ENCODE data around the gene PCAT7. TPM values are rescaled to one million over a fixed set of nuclear protein-coding genes. Genes with fewer than 3 reads are reported as not detected.

Gene PCAT7
- total and polyA plus RNA-seq, 2 experiments from 2014 or later = 9.6 to 12.8 TPM

DNA sequence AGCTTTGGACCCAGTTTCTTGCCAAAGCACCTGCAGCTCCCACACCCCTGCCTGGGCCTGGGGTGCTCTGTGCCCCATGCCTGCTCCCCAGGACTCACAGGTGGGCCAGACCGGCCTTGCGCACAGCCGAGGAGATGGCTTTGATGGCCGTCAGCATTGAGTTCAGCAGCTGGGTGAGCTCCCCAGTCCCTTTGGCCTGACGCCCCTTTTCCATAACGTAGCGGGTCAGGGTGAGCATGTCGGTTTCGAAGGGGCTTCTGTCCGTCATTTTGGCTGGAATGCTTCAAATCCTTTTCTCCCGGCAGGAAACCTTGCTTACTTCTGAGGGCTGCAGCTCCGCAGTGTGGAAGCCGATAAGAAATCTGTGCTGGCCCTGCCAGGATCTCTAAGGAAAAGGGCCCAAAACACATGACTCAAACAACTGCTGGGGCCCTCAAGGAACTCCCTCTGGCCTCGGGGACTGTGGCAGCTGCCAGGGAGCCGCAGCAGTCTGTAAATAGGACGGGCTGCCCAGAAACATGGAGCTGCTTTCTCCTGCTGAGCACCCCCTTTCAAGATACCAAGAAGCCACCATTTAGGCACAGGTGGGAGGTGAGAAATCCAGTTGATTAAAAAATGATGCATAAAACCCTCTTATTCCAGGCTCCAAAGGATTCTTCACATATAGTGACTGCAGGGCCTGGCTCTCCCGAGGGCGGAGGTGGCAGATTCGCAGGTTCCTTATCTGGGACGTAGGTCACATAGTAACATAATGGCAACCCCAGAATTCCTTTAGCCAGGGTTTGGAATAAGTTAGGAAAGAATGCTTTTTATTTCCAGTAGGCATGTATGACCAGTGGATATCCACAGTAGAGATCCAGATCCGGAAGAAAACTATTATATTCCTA lies 38.8 kb downstream of the PCAT7 start, which contains the start of gene FBP2:
Gene FBP2 (minus strand): TSS at position 366 of the 887 bp plus-strand sequence. CDS start 98 bp downstream, at position 268.
- no peaks in the 10 kb centered on the region for H3K27me3 ChIP-seq
- H4K20me1 ChIP-seq (ENCODE audit: insufficient read depth, poor library complexity, severe bottlenecking) = no peaks in the 10 kb centered on the region
- no peak for DNase-seq (ENCODE audit: low spot score)
- H3K4me1 ChIP-seq (ENCODE audit: insufficient read depth) = no peaks in the 10 kb centered on the region
- no peaks in the 10 kb centered on the region for H3K36me3 ChIP-seq (replicated peaks; ENCODE audit: insufficient read depth, low read depth)
- H3K4me3 ChIP-seq = no peak within 1 kb of the TSS
- H3K79me2 ChIP-seq = no peaks in the 10 kb centered on the region
- no peak for TF ChIP-seq CTCF (IDR thresholded peaks at IDR 0.05; ENCODE audit: poor library complexity)
- no peak for TF ChIP-seq EZH2phosphoT487 (IDR thresholded peaks at IDR 0.05; ENCODE audit: low read depth, severe bottlenecking, unreplicated experiment)
- no peak for TF ChIP-seq EZH2 (IDR thresholded peaks at IDR 0.05; ENCODE audit: borderline replicate concordance)
- 77% methylated on average over 21 of the region's 21 CpGs for WGBS (ENCODE audit: low lambda C conversion rate, missing lambda C conversion rate)
- no peaks in the 10 kb centered on the region for H3K9me2 ChIP-seq (replicated peaks; ENCODE audit: insufficient read depth)
- H3K9me3 ChIP-seq (ENCODE audit: low read depth) = no peaks in the 10 kb centered on the region
- no peak within 1 kb of the TSS for H3K4me2 ChIP-seq
- no peak within 1 kb of the TSS for H2AFZ ChIP-seq
- no peak within 1 kb of the TSS for H3K27ac ChIP-seq

DNA sequence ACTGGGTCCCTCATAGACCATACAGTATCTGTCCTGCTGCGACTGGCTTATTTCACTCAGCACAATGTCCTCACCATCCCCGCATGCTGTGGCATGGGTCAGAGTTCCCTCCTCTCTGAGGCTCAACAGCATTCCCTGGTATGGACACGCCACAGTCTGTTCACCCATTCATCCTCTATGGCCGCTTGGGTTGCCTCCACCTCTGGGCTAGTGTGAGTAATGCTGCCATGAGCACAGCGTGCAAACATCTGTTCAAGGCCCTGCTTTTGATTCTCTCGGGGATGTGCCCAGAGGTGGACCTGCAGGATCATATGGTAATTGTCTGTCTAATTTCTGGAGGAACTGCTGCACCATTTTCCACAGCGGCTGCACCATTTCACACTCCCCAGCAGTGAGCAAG lies 44.2 kb downstream of the PCAT7 start:
- Histone ChIP-seq H3K36me3 (replicated peaks; ENCODE audit: insufficient read depth, low read depth) (no peaks in the 10 kb centered on the region), H2AFZ (no peak overlapping the region), H3K9me2 (replicated peaks; ENCODE audit: insufficient read depth) (no peaks in the 10 kb centered on the region), H3K4me2 (no peak overlapping the region), H3K4me1 (ENCODE audit: insufficient read depth) (peaks cover 8% of the 10 kb centered on the region), H4K20me1 (ENCODE audit: insufficient read depth, poor library complexity, severe bottlenecking) (no peaks in the 10 kb centered on the region), H3K27me3 (no peaks in the 10 kb centered on the region), H3K9me3 (ENCODE audit: low read depth) (no peaks in the 10 kb centered on the region), H3K79me2 (no peaks in the 10 kb centered on the region), H3K4me3 (no peak overlapping the region), H3K27ac (no peak overlapping the region)
- no peak for DNase-seq (ENCODE audit: low spot score)
- 85% methylated on average over 7 of the region's 7 CpGs for WGBS (ENCODE audit: low lambda C conversion rate, missing lambda C conversion rate)
- TF ChIP-seq CTCF (IDR thresholded peaks at IDR 0.05; ENCODE audit: poor library complexity) (no peak), EZH2phosphoT487 (IDR thresholded peaks at IDR 0.05; ENCODE audit: low read depth, severe bottlenecking, unreplicated experiment) (no peak), EZH2 (IDR thresholded peaks at IDR 0.05; ENCODE audit: borderline replicate concordance) (no peak)

GRCh38 chr9:94600258-94600657 lies 45.4 kb downstream of the PCAT7 start:
- Histone ChIP-seq H3K9me3 (ENCODE audit: low read depth) (no peaks in the 10 kb centered on the region), H3K4me1 (ENCODE audit: insufficient read depth) (peaks cover 17% of the 10 kb centered on the region), H3K36me3 (replicated peaks; ENCODE audit: insufficient read depth, low read depth) (no peaks in the 10 kb centered on the region), H4K20me1 (ENCODE audit: insufficient read depth, poor library complexity, severe bottlenecking) (no peaks in the 10 kb centered on the region), H3K9me2 (replicated peaks; ENCODE audit: insufficient read depth) (no peaks in the 10 kb centered on the region), H3K27ac (no peak overlapping the region), H3K4me3 (no peak overlapping the region), H3K27me3 (no peaks in the 10 kb centered on the region), H2AFZ (no peak overlapping the region), H3K79me2 (no peaks in the 10 kb centered on the region), H3K4me2 (no peak overlapping the region)
- 91% methylated on average over 8 of the region's 8 CpGs for WGBS (ENCODE audit: low lambda C conversion rate, missing lambda C conversion rate)
- no peak for TF ChIP-seq EZH2phosphoT487 (IDR thresholded peaks at IDR 0.05; ENCODE audit: low read depth, severe bottlenecking, unreplicated experiment)
- no peak for TF ChIP-seq CTCF (IDR thresholded peaks at IDR 0.05; ENCODE audit: poor library complexity)
- no peak for TF ChIP-seq EZH2 (IDR thresholded peaks at IDR 0.05; ENCODE audit: borderline replicate concordance)
- DNase-seq (ENCODE audit: low spot score) = no peak
